GM12864 (cell line): ENCODE results near the gene EIF4E2.

ENCODE experiments used
- DNase-seq: peaks from one replicate; pipeline ENCODE4 v3.0.0-alpha.2; 2011; ENCODE audit warnings: low read depth
- H3K4me3 ChIP-seq: 2 replicates; pipeline ENCODE4 v1.5.1; 2011; ENCODE audit warnings: mild to moderate bottlenecking, low read depth, low read length, control low read depth
- CTCF ChIP-seq: IDR thresholded peaks from 2 replicates; pipeline ENCODE4 v1.5.1; 2011; ENCODE audit warnings: low read depth, mild to moderate bottlenecking, moderate library complexity, low read length, control low read depth, inconsistent platforms; ENCODE audit errors: missing control alignments

EIF4E2 gene

GRCh38 chr2:232550354-232551249 lies at the start of gene EIF4E2, which contains the start of gene TIGD1:
TSS of gene EIF4E2 (plus strand) at chr2:232550689. CDS start at chr2:232550725, 36 bp downstream.
TSS of gene TIGD1 (minus strand) at chr2:232550557. CDS start at chr2:232549882, 675 bp downstream.
- DNase-seq = peak; percentile 74
- H3K4me3 ChIP-seq = peak within 1 kb of the TSS; percentile 91
- peak; percentile 19 for TF ChIP-seq CTCF

GRCh38 chr2:232501331-232501771 lies 49.1 kb upstream of the EIF4E2 start:
- no peak for TF ChIP-seq CTCF
- no peak for DNase-seq
- H3K4me3 ChIP-seq = no peak overlapping the region

GRCh38 chr2:232501794-232502390 lies 48.6 kb upstream of the EIF4E2 start:
- H3K4me3 ChIP-seq = no peak overlapping the region
- no peak for DNase-seq
- no peak for TF ChIP-seq CTCF

- no peak overlapping the region for H3K4me3 ChIP-seq
- no peak for DNase-seq
- TF ChIP-seq CTCF = no peak
Observed at GRCh38 chr2:232502511-232502910, 48.0 kb upstream of the EIF4E2 start.

GRCh38 chr2:232502911-232503808 lies 47.3 kb upstream of the EIF4E2 start:
- no peak for DNase-seq
- no peak for TF ChIP-seq CTCF
- H3K4me3 ChIP-seq = no peak overlapping the region

GRCh38 chr2:232503809-232504323 lies 46.6 kb upstream of the EIF4E2 start:
- no peak for TF ChIP-seq CTCF
- DNase-seq = no peak
- no peak overlapping the region for H3K4me3 ChIP-seq
